Liver (tissue), 3 donors: ENCODE results near the gene SUCLG2.

Source experiments
- EGR1 ChIP-seq, 2 donors: IDR thresholded peaks; 2 replicates each; pipeline ENCODE4 v1.6.1; 2016 to 2018; ENCODE audit warnings: antibody characterized with exemption in 2 of 2, low read depth in 2 of 2
- HNF4G ChIP-seq: IDR thresholded peaks from 2 replicates; pipeline ENCODE4 v1.6.1; 2016; ENCODE audit warnings: antibody characterized with exemption
- MAX ChIP-seq: IDR thresholded peaks from 2 replicates; pipeline ENCODE4 v1.6.1; 2016; ENCODE audit warnings: antibody characterized with exemption
- REST ChIP-seq: IDR thresholded peaks from 2 replicates; pipeline ENCODE4 v1.6.1; 2016; ENCODE audit warnings: antibody characterized with exemption, mild to moderate bottlenecking
- SP1 ChIP-seq: IDR thresholded peaks from 2 replicates; pipeline ENCODE4 v1.6.1; 2018; ENCODE audit warnings: antibody characterized with exemption, mild to moderate bottlenecking
- TAF1 ChIP-seq: conservative IDR thresholded peaks from 2 replicates; pipeline ENCODE4 v1.6.1; 2016; ENCODE audit warnings: antibody characterized with exemption, mild to moderate bottlenecking
- YY1 ChIP-seq: IDR thresholded peaks from 2 replicates; pipeline ENCODE4 v1.6.1; 2016; ENCODE audit warnings: antibody characterized with exemption, mild to moderate bottlenecking
- ZBTB33 ChIP-seq: IDR thresholded peaks from 2 replicates; pipeline ENCODE4 v1.6.1; 2016; ENCODE audit warnings: antibody characterized with exemption
- TF ChIP-seq, protein P1 (sequence below): fragments of 150-350 bp; IDR thresholded peaks from 2 replicates; pipeline ENCODE4 v1.5.1; 2017; ENCODE audit warnings: improper control_type of control experiment, low read depth, low read length; ENCODE audit not compliant: missing input control
- TF ChIP-seq, protein P2 (sequence below): IDR thresholded peaks from 2 replicates; pipeline ENCODE4 v1.6.1; 2016; ENCODE audit warnings: antibody characterized with exemption
- donor health status: healthy.
- donor health status: healthy.

GRCh38 chr3:67661089-67661488, 6.7 kb upstream of the SUCLG2 start:
- TF ChIP-seq, protein P1, sequence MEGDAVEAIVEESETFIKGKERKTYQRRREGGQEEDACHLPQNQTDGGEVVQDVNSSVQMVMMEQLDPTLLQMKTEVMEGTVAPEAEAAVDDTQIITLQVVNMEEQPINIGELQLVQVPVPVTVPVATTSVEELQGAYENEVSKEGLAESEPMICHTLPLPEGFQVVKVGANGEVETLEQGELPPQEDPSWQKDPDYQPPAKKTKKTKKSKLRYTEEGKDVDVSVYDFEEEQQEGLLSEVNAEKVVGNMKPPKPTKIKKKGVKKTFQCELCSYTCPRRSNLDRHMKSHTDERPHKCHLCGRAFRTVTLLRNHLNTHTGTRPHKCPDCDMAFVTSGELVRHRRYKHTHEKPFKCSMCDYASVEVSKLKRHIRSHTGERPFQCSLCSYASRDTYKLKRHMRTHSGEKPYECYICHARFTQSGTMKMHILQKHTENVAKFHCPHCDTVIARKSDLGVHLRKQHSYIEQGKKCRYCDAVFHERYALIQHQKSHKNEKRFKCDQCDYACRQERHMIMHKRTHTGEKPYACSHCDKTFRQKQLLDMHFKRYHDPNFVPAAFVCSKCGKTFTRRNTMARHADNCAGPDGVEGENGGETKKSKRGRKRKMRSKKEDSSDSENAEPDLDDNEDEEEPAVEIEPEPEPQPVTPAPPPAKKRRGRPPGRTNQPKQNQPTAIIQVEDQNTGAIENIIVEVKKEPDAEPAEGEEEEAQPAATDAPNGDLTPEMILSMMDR: no peak
- TF ChIP-seq TAF1: no peak
- TF ChIP-seq MAX: no peak
- no peak for TF ChIP-seq SP1
- TF ChIP-seq, protein P2, sequence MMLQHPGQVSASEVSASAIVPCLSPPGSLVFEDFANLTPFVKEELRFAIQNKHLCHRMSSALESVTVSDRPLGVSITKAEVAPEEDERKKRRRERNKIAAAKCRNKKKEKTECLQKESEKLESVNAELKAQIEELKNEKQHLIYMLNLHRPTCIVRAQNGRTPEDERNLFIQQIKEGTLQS: no peak
- TF ChIP-seq EGR1 (IDR thresholded peaks at IDR 0.05; ENCODE audit: low read depth in 2 of 2): no peak
- TF ChIP-seq YY1: no peak
- TF ChIP-seq HNF4G: no peak
- TF ChIP-seq ZBTB33: no peak
- no peak for TF ChIP-seq REST
